DMS 273 (cell line): ENCODE results near the gene HNRNPK.

Experiments
- DNase-seq: peaks from one replicate; lab custom pipeline; 2025; ENCODE audit not compliant: unreplicated experiment; lab: John Stamatoyannopoulos, UW

HNRNPK gene

GRCh38 chr9:83935276-83935935, 44.6 kb downstream of the HNRNPK start:
- DNase-seq, result peak; percentile 74

- DNase-seq, result peak; percentile 48
These were observed 45.3 kb downstream of the HNRNPK start for GRCh38 chr9:83934569-83935275.

DNA sequence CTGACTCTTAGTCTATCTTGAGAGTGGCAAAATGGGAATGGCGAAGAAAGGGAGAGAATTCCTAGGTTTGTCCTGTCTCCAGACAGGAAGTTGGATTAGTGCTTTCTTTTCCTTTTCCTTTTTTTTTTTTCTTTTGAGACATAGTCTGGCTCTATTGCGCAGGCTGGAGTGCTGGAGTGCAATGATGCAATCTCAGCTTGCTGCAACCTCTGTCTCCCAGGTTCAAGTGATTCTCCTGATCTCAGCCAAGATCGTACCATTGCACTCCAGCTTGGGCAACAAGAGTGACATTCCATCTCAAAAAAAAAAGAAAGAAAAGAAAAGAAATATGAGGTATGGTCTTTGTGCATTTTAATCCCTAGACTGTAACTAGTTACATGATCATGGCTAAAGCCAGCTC, 46.2 kb downstream of the HNRNPK start:
- no peak for DNase-seq

DNA sequence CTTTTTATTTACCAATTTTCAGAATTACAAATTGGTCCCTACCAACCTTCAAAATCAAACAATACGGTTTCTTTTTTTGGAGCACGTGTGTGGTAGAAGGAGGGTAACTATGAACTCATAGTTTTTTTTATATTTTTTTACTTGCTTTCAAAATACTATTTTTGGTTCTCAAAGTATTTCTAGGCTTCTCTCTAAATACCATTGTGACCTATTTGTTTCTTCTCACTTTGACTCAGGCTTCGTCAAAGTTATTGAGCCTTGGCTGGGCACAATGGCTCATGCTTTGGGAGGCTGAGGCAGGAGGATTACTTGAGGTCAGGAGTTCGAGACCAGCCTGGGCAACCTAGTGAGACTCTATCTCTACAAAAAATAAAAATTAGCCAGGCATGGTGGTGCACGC, 47.2 kb downstream of the HNRNPK start:
- DNase-seq, result no peak

GRCh38 chr9:83932011-83932410, 48.0 kb downstream of the HNRNPK start:
- no peak for DNase-seq

- no peak for DNase-seq
These were observed 49.1 kb downstream of the HNRNPK start for GRCh38 chr9:83930881-83931280.

DNA sequence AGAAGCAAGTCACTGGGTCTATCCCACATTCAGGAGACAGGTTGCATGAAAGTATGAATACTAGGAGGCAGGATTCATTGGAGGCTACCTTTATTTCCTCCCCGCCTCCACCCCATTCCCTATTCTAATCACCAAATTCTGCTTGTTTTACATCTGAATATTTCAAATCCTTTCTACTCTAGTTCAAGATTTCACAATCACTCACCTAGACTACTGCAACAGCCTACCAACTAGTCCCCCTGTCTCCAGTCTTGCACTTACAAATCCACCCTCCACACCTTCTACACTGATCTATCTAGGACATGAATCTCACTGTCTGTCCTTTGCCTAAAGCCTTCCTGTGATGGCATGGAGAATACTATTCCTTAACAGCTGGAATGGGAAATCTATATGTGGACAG, 52.4 kb downstream of the HNRNPK start:
- no peak for DNase-seq

DNA sequence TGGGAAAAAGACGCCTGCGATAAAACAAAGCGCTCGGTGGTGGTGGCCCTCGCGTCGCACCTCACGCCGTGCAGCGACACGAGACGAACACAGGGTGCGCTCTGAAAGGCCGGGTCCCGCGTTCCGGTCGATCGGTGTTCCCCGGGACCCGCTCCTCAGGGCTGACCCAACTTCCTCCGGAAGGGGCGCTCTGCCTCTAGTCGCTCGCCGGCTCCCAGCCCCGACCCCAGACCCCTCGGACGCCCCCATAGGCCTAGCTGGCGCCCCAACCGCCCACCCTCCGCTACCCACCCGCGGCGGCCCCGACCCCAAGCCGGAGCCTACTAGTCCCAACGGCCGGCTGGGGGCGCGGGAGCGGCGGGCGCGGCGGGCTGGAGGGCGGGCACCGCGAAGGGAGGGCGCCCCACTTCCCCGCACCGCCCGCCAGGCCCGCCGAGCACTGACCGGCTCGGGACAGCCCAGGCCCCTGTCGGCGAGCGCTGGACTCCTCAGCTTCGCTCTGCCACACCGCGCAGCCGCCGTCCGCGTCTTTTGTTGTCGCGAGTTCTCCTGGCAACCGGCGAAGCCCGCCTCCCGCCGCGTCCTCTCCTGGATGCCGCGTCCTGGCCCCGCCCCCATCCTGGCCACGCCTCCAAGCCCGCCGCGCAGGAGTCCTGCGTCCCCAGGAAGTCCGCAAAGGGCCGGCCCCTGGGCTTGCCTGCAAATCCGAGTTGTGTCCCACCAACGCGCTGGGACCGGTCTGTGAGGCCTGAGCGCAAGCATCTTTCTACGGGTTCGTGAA, 58.9 kb downstream of the HNRNPK start, which contains the start of gene KIF27:
Gene KIF27 (minus strand): TSS at position 506 of the 781 bp plus-strand sequence. CDS start 5,841 bp downstream, outside the sequence.
- DNase-seq, result peak; percentile 98

DNA sequence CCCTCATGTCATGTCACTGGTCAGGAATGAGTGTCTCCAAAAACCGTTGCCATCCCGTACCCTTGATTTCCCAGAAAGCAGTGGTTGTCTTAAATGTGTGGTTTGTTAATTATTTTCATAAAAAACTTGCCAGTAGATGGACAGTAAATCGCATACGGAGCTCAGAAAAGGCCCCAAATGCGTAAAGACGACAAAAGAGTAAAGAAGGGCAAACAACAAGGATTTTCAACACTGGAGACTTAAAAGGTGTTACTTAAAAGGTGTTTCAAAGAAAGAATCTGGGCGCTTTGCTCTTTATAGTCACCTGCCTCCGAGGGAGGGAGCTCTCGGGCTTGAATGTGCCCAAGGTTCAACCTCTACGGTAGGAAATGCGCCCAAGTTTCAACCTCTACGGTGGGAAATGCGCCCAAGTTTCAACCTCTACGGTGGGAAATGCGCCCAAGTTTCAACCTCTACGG, 59.5 kb downstream of the HNRNPK start:
- DNase-seq, result peak; percentile 88

GRCh38 chr9:83919111-83919510, 60.9 kb downstream of the HNRNPK start:
- DNase-seq, result no peak
